Spleen (tissue), 11 donors: Measurements from ENCODE around the gene PQBP1. TPM values are rescaled to one million over a fixed set of nuclear protein-coding genes. Genes with fewer than 3 reads are reported as not detected.
A peak's percentile ranks its signal among the peaks of the same experiment; 100 is the strongest.

Source experiments
- DNase-seq: peaks from one replicate; pipeline ENCODE4 v3.0.0-alpha.2; 2020
- H3K27ac ChIP-seq, 8 donors: fragments of 200-600 bp; sonication (generic) in 7 of 8; 1 replicate in 4 of 8; 2 replicates in 4 of 8; pipeline versions ENCODE4 v1.5.0 to v1.8.0; 2016 to 2021; ENCODE audit warnings: inconsistent platforms in 4 of 8, mild to moderate bottlenecking in 4 of 8, moderate library complexity in 1 of 8
- H3K27me3 ChIP-seq, 7 donors: fragments of 200-600 bp; sonication (generic) in 6 of 7; replicated peaks in 1 of 7; 1 replicate in 4 of 7; 2 replicates in 3 of 7; pipeline versions ENCODE4 v1.5.0 to v1.8.0; 2016 to 2021; ENCODE audit warnings: inconsistent platforms in 3 of 7, mild to moderate bottlenecking in 1 of 7
- H3K36me3 ChIP-seq, 6 donors: fragments of 200-600 bp; sonication (generic) in 5 of 6; 1 replicate in 4 of 6; 2 replicates in 2 of 6; pipeline versions ENCODE4 v1.5.0 to v1.8.0; 2016 to 2021; ENCODE audit warnings: inconsistent platforms in 2 of 6
- H3K4me1 ChIP-seq, 6 donors: fragments of 200-600 bp; sonication (generic) in 5 of 6; 1 replicate in 3 of 6; 2 replicates in 3 of 6; pipeline versions ENCODE4 v1.5.0 to v1.8.0; 2016 to 2021; ENCODE audit warnings: inconsistent platforms in 3 of 6
- H3K4me3 ChIP-seq, 8 donors: fragments of 200-600 bp; sonication (generic) in 7 of 8; 1 replicate in 4 of 8; 2 replicates in 4 of 8; pipeline versions ENCODE4 v1.5.0 to v1.8.0; 2016 to 2021; ENCODE audit warnings: inconsistent platforms in 4 of 8, mild to moderate bottlenecking in 4 of 8, moderate library complexity in 2 of 8
- H3K9me3 ChIP-seq, 8 donors: fragments of 200-600 bp; sonication (generic) in 7 of 8; 1 replicate in 4 of 8; 2 replicates in 4 of 8; pipeline versions ENCODE4 v1.5.0 to v1.8.0; 2016 to 2021; ENCODE audit warnings: inconsistent platforms in 4 of 8
- CTCF ChIP-seq, 11 experiments: fragments of 200-600 bp in 7 of 11; fragments of 450-650 bp in 4 of 11; sonication (generic) in 4 of 11; IDR thresholded peaks in 8 of 11; conservative IDR thresholded peaks in 3 of 11; 1 replicate in 7 of 11; 2 replicates in 4 of 11; pipeline versions ENCODE4 v1.4.0 to v1.8.0; 2016 to 2021; ENCODE audit warnings: antibody characterized with exemption in 11 of 11, inconsistent platforms in 4 of 11, mild to moderate bottlenecking in 1 of 11
- POLR2A ChIP-seq, 3 donors: fragments of 450-650 bp; IDR thresholded peaks; one replicate each; pipeline ENCODE4 v1.5.1; 2017; ENCODE audit warnings: antibody characterized with exemption in 3 of 3, mild to moderate bottlenecking in 1 of 3
- POLR2AphosphoS5 ChIP-seq, 3 donors: sonication (generic); formaldehyde crosslinking; IDR thresholded peaks; one replicate each; pipeline ENCODE4 v1.5.1; 2017; ENCODE audit warnings: antibody characterized with exemption in 3 of 3
- WGBS, 5 donors: extraction: QIAGEN DNeasy Blood & Tissue Kit in 3 of 5; methylation state at CpG; one replicate each; pipeline versions ENCODE4 v1.1.5 to v1.1.7; 2013 to 2018; 5-methylcytosine and 5-hydroxymethylcytosine counted together
- intact Hi-C: fragments of 100-400 bp; cut with DNase I; formaldehyde crosslinking; loops from one replicate; pipeline ENCODE4 v1.15.0; 2023; ENCODE audit warnings: low total_unique reads
- polyA plus RNA-seq, 3 donors: library from polyadenylated mRNA; stranded (reverse); fragments of 200-250 nt; gene quantifications; one replicate each; pipeline ENCODE4 v1.2.1, GENCODE V29; 2013
- total RNA-seq, 7 donors: library from RNA; depleted of rRNA in 3 of 7; stranded (reverse); fragments of >200 nt in 3 of 7; fragmentation: NEBNext Ultra II Directional in 4 of 7; extraction: Animal tissue kit (Norgen Biotek cat#: 25700) in 4 of 7; gene quantifications; one replicate each; pipeline versions ENCODE4 v1.1.0 to v1.2.1, GENCODE V29; 2016 to 2021
- donor health status: healthy with polysubstance abuse.
- donor health status: DM: no; HTN: no; CAD: no; lungs with moderate emphysema.
- donor health status: DM: no; HTN: no; CAD: no.
- donor health status: Bipolar disorder and iron deficiency.
- donor health status: healthy.
- donor health status: DM: no; HTN: no; CAD: no.
- donor health status: DM: yes; HTN: yes; CAD: no.

Gene PQBP1
- total and polyA plus RNA-seq, 10 donors = 53.5 to 97.3 (median 70.9) TPM

- Histone ChIP-seq H3K4me1 (peaks cover 0 to 62% (median 33%) of the 10 kb centered on the region in 6 donors), H3K9me3 (no peaks in the 10 kb centered on the region), H3K36me3 (peaks cover 0 to 62% (median 19%) of the 10 kb centered on the region in 6 donors), H3K27me3 (no peaks in the 10 kb centered on the region), H3K4me3 (peak within 1 kb of the TSS; percentile 53 to 85 (median 63)), H3K27ac (peak within 1 kb of the TSS; percentile 36 to 90 (median 88))
- intact Hi-C loops = no loop called here
- 0 to 38% (median 1%) methylated on average over 41 to 60 of the region's 60 CpGs for WGBS, 5 donors
- DNase-seq = peak; percentile 96
- TF ChIP-seq POLR2AphosphoS5 (IDR thresholded peaks at IDR 0.05) (peak; percentile 93 to 98 (median 97)), POLR2A (IDR thresholded peaks at IDR 0.05) (peak in 1 of 3 donors; percentile 38), CTCF (IDR thresholded peaks at IDR 0.05 in 8 of 11, conservative IDR thresholded peaks at IDR 0.05 in 3 of 11) (peak in 1 of 11 experiments; percentile 3)
These were observed 13.9 kb downstream of the PQBP1 start, which contains the start of gene SLC35A2 for GRCh38 chrX:48911412-48912182. Gene SLC35A2 (minus strand): TSS chrX:48911646. CDS start chrX:48911636, 10 bp downstream.

GRCh38 chrX:48913605-48914366, 16.1 kb downstream of the PQBP1 start:
- WGBS, 5 donors = 75 to 94% (median 82%) methylated on average over 4 to 5 of the region's 5 CpGs
- H3K36me3 ChIP-seq = peaks cover 0 to 51% (median 20%) of the 10 kb centered on the region in 6 donors
- H3K27me3 ChIP-seq = no peaks in the 10 kb centered on the region
- no peak overlapping the region for H3K27ac ChIP-seq
- intact Hi-C loops = no loop called here
- H3K4me3 ChIP-seq = peak overlapping the region in 1 of 8 donors; percentile 91
- no peaks in the 10 kb centered on the region for H3K9me3 ChIP-seq
- TF ChIP-seq POLR2A (IDR thresholded peaks at IDR 0.05) (no peak), POLR2AphosphoS5 (IDR thresholded peaks at IDR 0.05) (peak; percentile 42 to 59 (median 56)), CTCF (IDR thresholded peaks at IDR 0.05 in 8 of 11, conservative IDR thresholded peaks at IDR 0.05 in 3 of 11) (no peak)
- peaks cover 0 to 73% (median 41%) of the 10 kb centered on the region in 6 donors for H3K4me1 ChIP-seq
- no peak for DNase-seq

- no peak for DNase-seq
- Histone ChIP-seq H3K36me3 (peaks cover 0 to 44% (median 20%) of the 10 kb centered on the region in 6 donors), H3K4me3 (peak overlapping the region in 3 of 8 donors; percentile 9 to 91 (median 13)), H3K27me3 (no peaks in the 10 kb centered on the region), H3K4me1 (peaks cover 0 to 78% (median 41%) of the 10 kb centered on the region in 6 donors), H3K27ac (peak overlapping the region in 1 of 8 donors; percentile 8), H3K9me3 (no peaks in the 10 kb centered on the region)
- intact Hi-C loops = no loop called here
- WGBS, 5 donors = 86 to 100% (median 90%) methylated on average over 1 to 13 of the region's 13 CpGs
- TF ChIP-seq POLR2AphosphoS5 (IDR thresholded peaks at IDR 0.05) (peak; percentile 38 to 54 (median 46)), CTCF (IDR thresholded peaks at IDR 0.05 in 8 of 11, conservative IDR thresholded peaks at IDR 0.05 in 3 of 11) (no peak)
These were observed 17.1 kb downstream of the PQBP1 start for GRCh38 chrX:48914593-48915493.
